ENCODE results near the gene NINJ2. TPM values are rescaled to one million over a fixed set of nuclear protein-coding genes. Genes with fewer than 3 reads are reported as not detected.

NINJ2 gene
- total RNA-seq, 1 experiment from 2014 or later = 0.24 TPM

- Histone ChIP-seq H2BK15ac (ENCODE audit: low read depth, low read length) (no peak overlapping the region), H3K14ac (ENCODE audit: insufficient read depth, low read length) (no peak overlapping the region; the same call in 1 of the 2 replicates), H3K23me2 (ENCODE audit: insufficient read length, low read depth, low read length, poor library complexity, severe bottlenecking) (no peaks in the 10 kb centered on the region), H4K8ac (replicated peaks; ENCODE audit: insufficient read length, low read depth, low read length) (no peak overlapping the region), H2AK5ac (ENCODE audit: insufficient read length, low read length) (no peak overlapping the region), H3K79me2 (ENCODE audit: insufficient read depth, low read length) (no peaks in the 10 kb centered on the region), H2BK12ac (ENCODE audit: insufficient read length, low read depth, low read length) (no peak overlapping the region), H3K9ac (ENCODE audit: extremely low read depth, insufficient read length, low read length) (no peak overlapping the region), H4K5ac (ENCODE audit: insufficient read length, low read depth, low read length) (no peak overlapping the region), H3K4me2 (ENCODE audit: insufficient read depth, insufficient read length, low read length) (no peak overlapping the region), H3K18ac (ENCODE audit: insufficient read length, low read depth, low read length) (no peak overlapping the region), H2BK120ac (ENCODE audit: low read depth, low read length, poor library complexity, severe bottlenecking) (peak overlapping the region; percentile 23), H3K27me3 (ENCODE audit: insufficient read depth, low read length) (no peaks in the 10 kb centered on the region), H3K56ac (ENCODE audit: insufficient read length, low read depth, low read length) (no peak overlapping the region), H2AFZ (ENCODE audit: low read length) (no peak overlapping the region), H3K79me1 (ENCODE audit: insufficient read depth, low read depth, low read length, poor library complexity, severe bottlenecking) (no peaks in the 10 kb centered on the region), H4K91ac (ENCODE audit: insufficient read length, low read depth, low read length) (no peak overlapping the region), H3K23ac (ENCODE audit: insufficient read length, low read depth, low read length) (no peak overlapping the region), H4K20me1 (ENCODE audit: control insufficient read depth, insufficient read depth, insufficient read length) (no peaks in the 10 kb centered on the region), H3K27ac (ENCODE audit: insufficient read length, low read depth, low read length) (no peak overlapping the region), H3K9me3 (ENCODE audit: control insufficient read depth, low read depth, low read length) (no peaks in the 10 kb centered on the region), H2BK20ac (ENCODE audit: low read depth, low read length, poor library complexity, severe bottlenecking) (peak overlapping the region; percentile 50), H2BK5ac (ENCODE audit: insufficient read length, low read length) (no peak overlapping the region), H3T11ph (ENCODE audit: low read length) (no peak overlapping the region), H3K4ac (ENCODE audit: low read depth, low read length) (no peak overlapping the region), H3K4me1 (ENCODE audit: insufficient read depth, low read length) (peaks cover 3% of the 10 kb centered on the region; the same call in 1 of the 2 replicates)
- no CpG with 5 or more reads among the region's 8 CpGs for WGBS (ENCODE audit: extremely low coverage, insufficient read length, low lambda C conversion rate)
- no peak for DNase-seq
- no peaks in the 10 kb centered on the region for H3K36me3 Mint-ChIP-seq (ENCODE audit: insufficient read depth in 1 of 3, low read depth in 3 of 3)
- H3K4me1 Mint-ChIP-seq = peaks cover 26 to 27% of the 10 kb centered on the region in 2 experiments
- peaks cover 0 to 4% of the 10 kb centered on the region in 2 experiments; a peak in 1 of 5 replicates for H3K9me3 Mint-ChIP-seq
- H3K27me3 Mint-ChIP-seq (ENCODE audit: low read depth) = no peaks in the 10 kb centered on the region
- H3K4me3 Mint-ChIP-seq = no peak overlapping the region
- no peak for TF ChIP-seq CTCF (conservative IDR thresholded peaks at IDR 0.05)
- H3K27ac Mint-ChIP-seq = peak overlapping the region in 1 of 3 experiments; percentile 21; a peak in 1 of 7 replicates
Measured at GRCh38 chr12:712172-712863, 49.1 kb upstream of the NINJ2 start.

Measured in H9 (cell line).